ENCODE measurements around the gene RNASE7. TPM values are rescaled to one million over a fixed set of nuclear protein-coding genes. Genes with fewer than 3 reads are reported as not detected.

Gene RNASE7
- total RNA-seq, 2 donors from 2014 or later = not detected

DNA sequence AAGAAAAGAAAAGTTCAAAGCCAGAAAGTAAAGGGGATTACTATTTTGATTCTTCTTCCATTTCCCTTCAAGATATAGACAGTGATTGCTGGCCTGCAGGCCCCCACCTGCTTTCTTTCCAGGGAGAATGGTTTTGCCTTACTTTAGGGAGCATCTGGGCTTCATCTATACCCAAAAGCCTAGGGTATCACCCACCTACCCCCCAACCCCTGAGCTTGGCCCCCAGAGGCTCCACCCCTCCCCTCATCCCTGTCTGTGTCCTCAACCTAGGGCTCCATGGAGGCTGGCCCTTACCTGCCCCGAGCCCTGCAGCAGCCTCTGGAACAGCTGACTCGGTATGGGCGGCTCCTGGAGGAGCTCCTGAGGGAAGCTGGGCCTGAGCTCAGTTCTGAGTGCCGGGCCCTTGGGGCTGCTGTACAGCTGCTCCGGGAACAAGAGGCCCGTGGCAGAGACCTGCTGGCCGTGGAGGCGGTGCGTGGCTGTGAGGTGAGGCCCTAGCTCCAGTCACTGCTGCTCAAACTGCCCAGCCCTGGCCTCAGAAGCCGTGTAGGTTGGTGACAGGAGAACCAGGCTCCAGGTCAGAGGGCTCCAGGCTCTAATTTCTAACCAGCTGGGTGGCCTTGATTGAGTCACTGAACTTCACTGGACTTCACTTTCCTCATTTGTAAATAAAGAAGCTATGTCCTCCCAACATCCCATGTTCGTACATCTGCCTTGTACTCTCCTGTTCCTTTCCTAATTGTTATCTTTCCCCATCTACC, 41.6 kb downstream of the RNASE7 start:
- Mint-ChIP-seq H3K4me1 (peaks cover 31% of the 10 kb centered on the region), H3K4me3 (no peak overlapping the region), H3K27ac (peak overlapping the region; percentile 99), H3K27me3 (no peaks in the 10 kb centered on the region), H3K36me3 (ENCODE audit: low read depth) (peaks cover 4% of the 10 kb centered on the region)
- DNase-seq (no peak), ATAC-seq (no peak)
- H3K9me3 ChIP-seq (ENCODE audit: control insufficient read depth, low read length, poor library complexity, severe bottlenecking) = no peaks in the 10 kb centered on the region

GRCh38 chr14:21084396-21084795, 42.2 kb downstream of the RNASE7 start:
- H3K27ac Mint-ChIP-seq = peak overlapping the region; percentile 99
- DNase-seq (no peak), ATAC-seq (no peak)
- H3K36me3 Mint-ChIP-seq (ENCODE audit: low read depth) = peaks cover 4% of the 10 kb centered on the region
- no peak overlapping the region for H3K4me3 Mint-ChIP-seq
- no peaks in the 10 kb centered on the region for H3K9me3 ChIP-seq (ENCODE audit: control insufficient read depth, low read length, poor library complexity, severe bottlenecking)
- peaks cover 36% of the 10 kb centered on the region for H3K4me1 Mint-ChIP-seq
- H3K27me3 Mint-ChIP-seq = no peaks in the 10 kb centered on the region

GRCh38 chr14:21084998-21085853, 43.1 kb downstream of the RNASE7 start:
- Mint-ChIP-seq H3K4me3 (no peak overlapping the region), H3K4me1 (peaks cover 36% of the 10 kb centered on the region), H3K36me3 (ENCODE audit: low read depth) (peaks cover 3% of the 10 kb centered on the region), H3K27me3 (no peaks in the 10 kb centered on the region), H3K27ac (peak overlapping the region; percentile 99)
- DNase-seq (no peak), ATAC-seq (no peak)
- H3K9me3 ChIP-seq (ENCODE audit: control insufficient read depth, low read length, poor library complexity, severe bottlenecking) = no peaks in the 10 kb centered on the region

- H3K4me1 Mint-ChIP-seq = peaks cover 36% of the 10 kb centered on the region
- no peak overlapping the region for H3K4me3 Mint-ChIP-seq
- no peak for ATAC-seq
- peaks cover 2% of the 10 kb centered on the region for H3K36me3 Mint-ChIP-seq (ENCODE audit: low read depth)
- H3K27ac Mint-ChIP-seq = peak overlapping the region; percentile 99
- H3K27me3 Mint-ChIP-seq = no peaks in the 10 kb centered on the region
- DNase-seq = no peak
- no peaks in the 10 kb centered on the region for H3K9me3 ChIP-seq (ENCODE audit: control insufficient read depth, low read length, poor library complexity, severe bottlenecking)
Measured at GRCh38 chr14:21086908-21087293, 44.7 kb downstream of the RNASE7 start.

- Mint-ChIP-seq H3K4me1 (peaks cover 36% of the 10 kb centered on the region), H3K27ac (peak overlapping the region; percentile 99), H3K36me3 (ENCODE audit: low read depth) (peaks cover 3% of the 10 kb centered on the region), H3K27me3 (no peaks in the 10 kb centered on the region), H3K4me3 (peak overlapping the region; percentile 66)
- peak; percentile 86 for ATAC-seq
- peak; percentile 61 to 75 (median 68) for DNase-seq
- H3K9me3 ChIP-seq (ENCODE audit: control insufficient read depth, low read length, poor library complexity, severe bottlenecking) = no peaks in the 10 kb centered on the region
Measured at GRCh38 chr14:21087294-21088091, 45.3 kb downstream of the RNASE7 start.

DNA sequence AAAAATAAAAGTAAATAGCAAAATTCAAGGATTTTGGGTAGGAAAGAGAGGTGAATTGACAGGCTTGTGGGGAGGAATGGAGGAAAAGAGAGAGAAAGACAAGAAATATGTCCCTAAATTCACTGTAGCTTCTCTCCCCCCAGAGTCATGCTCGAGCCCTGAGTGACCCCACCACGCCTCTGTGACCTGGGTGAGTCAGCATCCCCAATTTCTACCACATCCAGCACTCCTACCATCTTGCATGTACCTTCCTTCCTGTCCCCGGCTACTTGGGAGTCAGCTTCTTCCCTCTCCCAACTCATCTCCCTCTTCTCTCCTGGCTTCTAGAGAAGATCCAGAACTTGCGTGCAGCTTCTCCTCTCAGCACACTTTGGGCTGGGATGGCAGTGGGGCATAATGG, 46.5 kb downstream of the RNASE7 start:
- peaks cover 40% of the 10 kb centered on the region for H3K4me1 Mint-ChIP-seq
- H3K9me3 ChIP-seq (ENCODE audit: control insufficient read depth, low read length, poor library complexity, severe bottlenecking) = no peaks in the 10 kb centered on the region
- H3K27ac Mint-ChIP-seq = peak overlapping the region; percentile 99
- no peaks in the 10 kb centered on the region for H3K27me3 Mint-ChIP-seq
- ATAC-seq (no peak), DNase-seq (no peak)
- peak overlapping the region; percentile 52 for H3K4me3 Mint-ChIP-seq
- H3K36me3 Mint-ChIP-seq (ENCODE audit: low read depth) = peaks cover 4% of the 10 kb centered on the region

DNA sequence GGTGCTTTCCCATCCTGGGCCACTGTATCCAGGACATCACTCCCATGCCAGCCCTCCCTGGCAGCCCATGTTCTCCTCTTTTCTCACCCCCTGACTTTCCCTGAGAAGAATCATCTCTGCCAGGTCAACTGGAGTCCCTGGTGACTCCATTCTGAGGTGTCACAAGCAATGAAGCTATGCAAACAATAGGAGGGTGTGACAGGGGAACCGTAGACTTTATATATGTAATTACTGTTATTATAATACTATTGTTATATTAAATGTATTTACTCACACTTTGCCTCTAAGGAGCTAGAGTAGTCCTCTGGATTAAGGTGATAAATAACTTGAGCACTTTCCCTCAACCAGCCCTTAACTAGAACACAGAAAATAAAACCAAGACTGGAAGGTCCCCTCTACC, 47.1 kb downstream of the RNASE7 start:
- H3K4me3 Mint-ChIP-seq = no peak overlapping the region
- peak overlapping the region; percentile 99 for H3K27ac Mint-ChIP-seq

GRCh38 chr14:21089877-21090193, 47.7 kb downstream of the RNASE7 start:
- DNase-seq = no peak
- peaks cover 32% of the 10 kb centered on the region for H3K4me1 Mint-ChIP-seq
- no peaks in the 10 kb centered on the region for H3K9me3 ChIP-seq (ENCODE audit: control insufficient read depth, low read length, poor library complexity, severe bottlenecking)
- H3K4me3 Mint-ChIP-seq = no peak overlapping the region
- H3K36me3 Mint-ChIP-seq (ENCODE audit: low read depth) = peaks cover 2% of the 10 kb centered on the region
- no peak for ATAC-seq
- H3K27me3 Mint-ChIP-seq = no peaks in the 10 kb centered on the region
- H3K27ac Mint-ChIP-seq = peak overlapping the region; percentile 99

More for the DNA sequence above, 47.1 kb downstream of the RNASE7 start:
- Mint-ChIP-seq H3K4me1 (peaks cover 37% of the 10 kb centered on the region), H3K27me3 (no peaks in the 10 kb centered on the region), H3K36me3 (ENCODE audit: low read depth) (peaks cover 2% of the 10 kb centered on the region)
- no peak for DNase-seq
- no peaks in the 10 kb centered on the region for H3K9me3 ChIP-seq (ENCODE audit: control insufficient read depth, low read length, poor library complexity, severe bottlenecking)
- no peak for ATAC-seq

GRCh38 chr14:21090194-21090939, 48.2 kb downstream of the RNASE7 start:
- Mint-ChIP-seq H3K4me3 (peak overlapping the region; percentile 41), H3K27ac (peak overlapping the region; percentile 99), H3K36me3 (ENCODE audit: low read depth) (peaks cover 2% of the 10 kb centered on the region), H3K27me3 (no peaks in the 10 kb centered on the region), H3K4me1 (peaks cover 32% of the 10 kb centered on the region)
- no peak for ATAC-seq
- no peak for DNase-seq
- no peaks in the 10 kb centered on the region for H3K9me3 ChIP-seq (ENCODE audit: control insufficient read depth, low read length, poor library complexity, severe bottlenecking)

GRCh38 chr14:21090940-21091663, 48.9 kb downstream of the RNASE7 start:
- ATAC-seq = no peak
- DNase-seq = no peak
- peak overlapping the region; percentile 68 for H3K4me3 Mint-ChIP-seq
- no peaks in the 10 kb centered on the region for H3K27me3 Mint-ChIP-seq
- H3K27ac Mint-ChIP-seq = peak overlapping the region; percentile 83
- peaks cover 28% of the 10 kb centered on the region for H3K4me1 Mint-ChIP-seq
- peaks cover 2% of the 10 kb centered on the region for H3K36me3 Mint-ChIP-seq (ENCODE audit: low read depth)
- no peaks in the 10 kb centered on the region for H3K9me3 ChIP-seq (ENCODE audit: control insufficient read depth, low read length, poor library complexity, severe bottlenecking)

DNA sequence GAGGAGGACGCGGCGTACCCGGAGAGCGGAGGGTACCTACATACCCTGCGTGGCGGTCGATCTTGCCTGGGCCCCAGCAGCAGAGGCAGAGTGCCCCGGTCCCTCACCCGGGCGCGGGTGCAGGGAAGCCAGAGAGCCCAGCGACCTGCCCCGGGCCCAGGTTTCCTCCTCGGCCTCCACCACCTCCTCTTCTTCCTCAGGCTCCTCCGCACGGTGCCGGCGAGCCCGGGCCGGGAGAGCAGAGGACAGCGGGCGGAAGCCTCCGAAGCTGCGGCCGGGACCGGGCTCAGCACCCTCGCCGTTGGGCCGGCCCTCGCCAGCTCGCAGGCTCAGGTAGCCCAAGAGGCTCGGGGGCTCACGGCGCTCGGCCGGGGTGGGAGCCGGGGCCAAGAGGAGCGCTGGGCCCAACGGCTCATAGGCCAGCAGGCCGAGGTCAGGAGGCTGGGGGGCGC, 49.7 kb downstream of the RNASE7 start:
- Mint-ChIP-seq H3K27ac (peak overlapping the region; percentile 83), H3K27me3 (no peaks in the 10 kb centered on the region), H3K4me1 (peaks cover 24% of the 10 kb centered on the region), H3K4me3 (no peak overlapping the region), H3K36me3 (ENCODE audit: low read depth) (peaks cover 2% of the 10 kb centered on the region)
- DNase-seq (no peak), ATAC-seq (no peak)
- no peaks in the 10 kb centered on the region for H3K9me3 ChIP-seq (ENCODE audit: control insufficient read depth, low read length, poor library complexity, severe bottlenecking)

All from T-helper 17 cell (primary cell).